Pancreas (tissue), 10 donors: ENCODE data around the gene ASIC3. TPM values are rescaled to one million over a fixed set of nuclear protein-coding genes. Genes with fewer than 3 reads are reported as not detected.

ENCODE experiments used
- ATAC-seq, 4 donors: fragments of 200-7000 bp; cut with Tn5 transposase; one replicate each; pipeline versions ENCODE4 v1.8.0 to v1.9.1; 2020; ENCODE audit warnings: mild to moderate bottlenecking in 4 of 4, moderate library complexity in 4 of 4
- DNase-seq, 6 donors: peaks; one replicate each; pipeline ENCODE4 v3.0.0-alpha.2; 2020
- FAIRE-seq: peaks from 2 replicates; lab custom pipeline; 2012; peaks lifted over from hg19 to GRCh38; lab: Jason Lieb, UNC
- H3K27ac ChIP-seq, 4 donors: fragments of 200-600 bp; sonication (generic); 1 replicate in 3 of 4; 2 replicates in 1 of 4; pipeline versions ENCODE4 v1.5.0 to v1.8.0; 2020
- H3K27me3 ChIP-seq, 4 donors: fragments of 200-600 bp; one replicate each; pipeline ENCODE4 v1.8.0; 2021
- H3K36me3 ChIP-seq, 3 donors: fragments of 200-600 bp; sonication (generic) in 1 of 3; one replicate each; pipeline versions ENCODE4 v1.5.0 to v1.8.0; 2020 to 2021
- H3K4me1 ChIP-seq, 3 donors: fragments of 200-600 bp; one replicate each; pipeline ENCODE4 v1.8.0; 2021
- H3K4me3 ChIP-seq, 4 donors: fragments of 200-600 bp; sonication (generic) in 2 of 4; one replicate each; pipeline versions ENCODE4 v1.5.0 to v1.8.0; 2020 to 2021
- H3K9me3 ChIP-seq, 4 donors: fragments of 200-600 bp; one replicate each; pipeline ENCODE4 v1.8.0; 2021
- CTCF ChIP-seq, 4 donors: fragments of 200-600 bp; sonication (generic) in 3 of 4; IDR thresholded peaks; one replicate each; pipeline versions ENCODE4 v1.5.0 to v1.8.0; 2021; ENCODE audit warnings: antibody characterized with exemption in 4 of 4
- WGBS, 2 donors: extraction: QIAGEN DNeasy Blood & Tissue Kit; methylation state at CpG; one replicate each; pipeline ENCODE4 v1.1.7; 2013; 5-methylcytosine and 5-hydroxymethylcytosine counted together
- intact Hi-C, 3 donors: fragments of 100-400 bp; cut with DNase I; formaldehyde crosslinking; loops; one replicate each; pipeline versions ENCODE4 v1.11.1 to v1.14.2; 2022
- polyA plus RNA-seq, 2 donors: library from polyadenylated mRNA; stranded (reverse); fragments of 200-250 nt; gene quantifications; one replicate each; pipeline ENCODE4 v1.2.3, GENCODE V29; 2013
- total RNA-seq, 6 donors: library from RNA; stranded (reverse); fragmentation: NEBNext Ultra II Directional in 4 of 6; extraction: Animal tissue kit (Norgen Biotek cat#: 25700) in 4 of 6; gene quantifications; one replicate each; pipeline versions ENCODE4 v1.2.1 to v1.2.4, GENCODE V29; 2021 to 2023
- donor health status: healthy with polysubstance abuse.
- donor health status: DM: no; HTN: no; CAD: no; lungs with moderate emphysema.
- donor health status: DM: no; HTN: no; CAD: no.
- donor health status: control.
- donor health status: control.
- donor health status: Bipolar disorder and iron deficiency.
- donor health status: DM: yes; HTN: yes; CAD: no.
- donor health status: DM: no; HTN: no; CAD: no.
- donor health status: DM: no; HTN: no; CAD: no.
- donor health status: DM: yes; HTN: yes; CAD: no.

ASIC3 gene
- total and polyA plus RNA-seq, 8 donors, result 0.47 to 8.7 (median 0.83) TPM

GRCh38 chr7:151089893-151090730, 41.8 kb downstream of the ASIC3 start:
- WGBS, 2 donors, result 52 to 53% methylated on average over 22 of the region's 22 CpGs
- Histone ChIP-seq H3K9me3 (no peaks in the 10 kb centered on the region), H3K4me3 (peak overlapping the region in 2 of 4 donors; percentile 77 to 79), H3K4me1 (peaks cover 7 to 25% (median 7%) of the 10 kb centered on the region in 3 donors), H3K27ac (peak overlapping the region; percentile 76 to 85 (median 81)), H3K36me3 (no peaks in the 10 kb centered on the region), H3K27me3 (no peaks in the 10 kb centered on the region)
- DNase-seq, result peak in 2 of 6 donors; percentile 59 to 81
- intact Hi-C loops, result no loop called here
- no peak for TF ChIP-seq CTCF (IDR thresholded peaks at IDR 0.05)
- peak in 1 of 4 donors; percentile 4 for ATAC-seq
- no peak for FAIRE-seq

DNA sequence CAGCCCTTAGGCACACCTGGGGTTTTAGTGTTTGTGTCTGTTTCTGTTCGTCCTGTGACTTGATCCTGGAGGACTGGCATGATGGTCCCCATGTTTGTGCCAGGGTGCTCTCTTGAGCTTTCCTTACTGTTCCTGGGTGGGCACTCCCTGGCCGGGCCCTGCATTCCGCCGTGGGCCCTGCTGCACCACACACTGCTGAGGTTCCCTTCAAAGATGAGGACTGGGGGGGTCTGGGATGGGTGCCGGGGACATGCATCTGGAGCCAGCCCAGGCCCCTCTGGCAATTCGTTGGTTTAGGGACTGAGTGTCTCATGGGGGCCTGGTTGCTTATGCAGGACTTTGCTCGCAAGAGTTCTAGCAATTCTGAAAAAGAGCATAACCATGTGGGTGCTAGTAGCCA, 42.7 kb downstream of the ASIC3 start:
- peak in 1 of 6 donors; percentile 28 for DNase-seq
- H3K27me3 ChIP-seq, result no peaks in the 10 kb centered on the region

GRCh38 chr7:151091431-151091830, 43.1 kb downstream of the ASIC3 start:
- peak in 2 of 6 donors; percentile 50 to 58 for DNase-seq

More for the DNA sequence above, 42.7 kb downstream of the ASIC3 start:
- FAIRE-seq, result no peak
- Histone ChIP-seq H3K36me3 (no peaks in the 10 kb centered on the region), H3K27ac (no peak overlapping the region), H3K4me3 (no peak overlapping the region), H3K9me3 (no peaks in the 10 kb centered on the region), H3K4me1 (peaks cover 0 to 25% (median 0%) of the 10 kb centered on the region in 3 donors)
- TF ChIP-seq CTCF (IDR thresholded peaks at IDR 0.05), result no peak
- 79 to 83% methylated on average over 7 of the region's 7 CpGs for WGBS, 2 donors
- intact Hi-C loops, result no loop called here
- no peak for ATAC-seq

DNA sequence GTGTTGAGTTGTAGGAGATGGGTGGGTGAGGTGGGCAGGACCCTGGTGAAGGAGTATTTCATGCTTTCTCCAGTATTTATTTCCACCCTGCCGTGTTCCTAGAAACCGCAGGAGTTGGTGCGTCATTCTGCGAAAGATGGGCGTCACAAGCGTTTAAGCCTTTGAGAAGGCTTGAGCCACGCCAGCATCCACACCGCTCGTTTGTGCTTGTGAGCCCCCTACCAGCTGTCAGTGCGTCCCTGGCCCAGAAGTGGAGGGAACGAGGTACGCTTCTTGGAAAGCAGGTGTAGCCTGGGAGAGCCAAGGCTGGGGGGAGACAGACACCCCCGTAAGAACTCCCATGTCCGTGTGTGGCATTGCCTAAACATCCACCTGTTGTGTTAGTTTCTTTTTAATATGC, 43.7 kb downstream of the ASIC3 start:
- intact Hi-C loops, result no loop called here
- peaks cover 0 to 25% (median 0%) of the 10 kb centered on the region in 3 donors for H3K4me1 ChIP-seq
- FAIRE-seq (no peak), ATAC-seq (no peak), DNase-seq (peak in 2 of 6 donors; percentile 25 to 31)
- 84 to 85% methylated on average over 14 of the region's 14 CpGs for WGBS, 2 donors
- no peak overlapping the region for H3K27ac ChIP-seq
- TF ChIP-seq CTCF (IDR thresholded peaks at IDR 0.05), result no peak
- H3K27me3 ChIP-seq, result no peaks in the 10 kb centered on the region
- no peaks in the 10 kb centered on the region for H3K36me3 ChIP-seq
- no peak overlapping the region for H3K4me3 ChIP-seq
- H3K9me3 ChIP-seq, result no peaks in the 10 kb centered on the region

More at GRCh38 chr7:151091431-151091830, 43.1 kb downstream of the ASIC3 start:
- Histone ChIP-seq H3K4me1 (peaks cover 0 to 25% (median 0%) of the 10 kb centered on the region in 3 donors), H3K27me3 (no peaks in the 10 kb centered on the region), H3K4me3 (no peak overlapping the region), H3K27ac (no peak overlapping the region), H3K36me3 (no peaks in the 10 kb centered on the region), H3K9me3 (no peaks in the 10 kb centered on the region)
- 40 to 43% methylated on average over 6 of the region's 6 CpGs for WGBS, 2 donors
- FAIRE-seq (no peak), ATAC-seq (no peak)
- intact Hi-C loops, result no loop called here
- peak; percentile 11 to 41 (median 32) for TF ChIP-seq CTCF (IDR thresholded peaks at IDR 0.05)

- peak in 1 of 6 donors; percentile 22 for DNase-seq
- ATAC-seq, result no peak
- 88 to 89% methylated on average over 6 of the region's 6 CpGs for WGBS, 2 donors
- Histone ChIP-seq H3K4me1 (peaks cover 0 to 18% (median 0%) of the 10 kb centered on the region in 3 donors), H3K9me3 (no peaks in the 10 kb centered on the region), H3K27me3 (no peaks in the 10 kb centered on the region), H3K27ac (no peak overlapping the region), H3K36me3 (no peaks in the 10 kb centered on the region), H3K4me3 (no peak overlapping the region)
- no peak for TF ChIP-seq CTCF (IDR thresholded peaks at IDR 0.05)
- intact Hi-C loops, result no loop called here
- no peak for FAIRE-seq
Measured at GRCh38 chr7:151093748-151094147, 45.4 kb downstream of the ASIC3 start.
